SH-SY5Y (cell line): Measurements from ENCODE around the gene LRCH1.
A peak's percentile ranks its signal among the peaks of the same experiment; 100 is the strongest.

Source experiments
- GATA2 ChIP-seq: IDR thresholded peaks from 2 replicates; pipeline ENCODE4 v1.6.1; 2011; ENCODE audit warnings: mild to moderate bottlenecking, low read depth, low read length
- GATA3 ChIP-seq: IDR thresholded peaks from 2 replicates; pipeline ENCODE4 v1.6.1; 2011; ENCODE audit warnings: low read depth, mild to moderate bottlenecking, low read length, moderate library complexity

Gene LRCH1

DNA sequence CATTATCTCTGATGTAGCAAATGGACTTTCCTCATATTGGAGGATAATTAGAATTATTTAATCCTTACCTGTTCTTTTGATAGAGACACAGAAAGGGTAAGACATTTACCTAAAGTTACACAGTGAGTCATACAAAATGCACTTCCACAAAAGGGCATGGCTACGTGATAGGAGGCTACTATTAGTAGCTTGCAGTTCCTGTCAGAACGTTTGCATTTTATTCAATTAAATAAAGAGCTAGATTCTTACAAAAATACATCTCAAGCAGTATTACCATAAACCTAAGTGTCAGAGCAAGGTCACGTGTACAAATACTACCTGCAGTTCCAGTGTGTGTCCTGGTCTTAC lies 123.4 kb downstream of the LRCH1 start:
- TF ChIP-seq GATA2, result no peak
- TF ChIP-seq GATA3, result no peak

DNA sequence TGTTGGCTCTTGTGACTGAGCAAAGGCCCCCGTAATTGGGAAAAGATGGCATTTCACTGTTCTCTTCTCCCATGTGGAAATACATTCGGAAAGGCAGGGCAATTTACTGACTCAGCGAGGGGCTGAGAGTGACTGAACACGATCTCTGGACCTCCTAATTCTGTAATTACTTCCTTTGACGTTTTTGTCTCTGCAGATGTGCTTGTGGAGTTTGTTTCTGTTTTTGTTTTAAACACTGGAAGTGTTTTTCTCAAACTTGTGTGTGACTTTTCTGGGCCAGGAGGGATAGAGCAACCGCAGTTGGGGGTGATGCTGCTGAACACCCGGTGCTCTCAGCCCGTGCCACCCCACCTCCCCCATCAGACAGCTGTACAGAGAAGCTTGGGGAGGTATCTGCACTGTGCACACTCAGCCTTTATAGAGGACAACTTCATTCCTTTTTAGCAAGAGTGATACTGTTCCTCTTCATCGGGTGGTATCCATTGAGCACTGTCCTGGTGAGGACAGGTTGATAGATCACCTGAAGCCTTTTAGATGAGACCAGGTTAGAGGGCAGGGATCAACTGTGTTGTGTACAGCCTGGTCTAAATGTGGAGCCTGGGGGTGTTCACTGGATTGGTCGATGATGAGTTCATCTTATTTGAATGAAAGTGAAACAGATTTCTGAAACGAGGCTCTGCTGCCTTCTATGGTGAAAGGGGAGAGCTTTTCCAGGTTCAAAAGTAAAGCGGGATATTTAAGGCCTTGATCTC lies 126.6 kb downstream of the LRCH1 start:
- no peak for TF ChIP-seq GATA3
- no peak for TF ChIP-seq GATA2

DNA sequence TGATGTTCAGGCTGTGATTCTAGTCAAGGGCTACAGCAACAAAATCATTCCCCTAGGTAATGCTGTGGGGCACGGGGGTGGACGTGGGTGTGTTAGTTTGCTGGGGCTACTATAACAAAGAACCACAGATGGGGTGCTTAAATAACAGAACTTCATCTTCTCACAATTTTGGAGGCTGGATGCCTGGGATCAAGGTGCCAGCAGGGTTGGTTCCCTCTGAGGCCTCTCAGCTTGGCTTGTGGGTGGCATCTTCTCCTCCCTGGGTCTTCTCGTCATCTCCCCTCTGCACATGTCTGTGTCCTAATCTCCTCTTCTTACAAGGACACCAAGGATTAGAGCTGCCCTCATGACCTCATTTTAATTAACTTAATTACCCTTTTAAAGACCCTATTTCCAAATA lies 129.0 kb downstream of the LRCH1 start:
- TF ChIP-seq GATA3 (no peak), GATA2 (no peak)

DNA sequence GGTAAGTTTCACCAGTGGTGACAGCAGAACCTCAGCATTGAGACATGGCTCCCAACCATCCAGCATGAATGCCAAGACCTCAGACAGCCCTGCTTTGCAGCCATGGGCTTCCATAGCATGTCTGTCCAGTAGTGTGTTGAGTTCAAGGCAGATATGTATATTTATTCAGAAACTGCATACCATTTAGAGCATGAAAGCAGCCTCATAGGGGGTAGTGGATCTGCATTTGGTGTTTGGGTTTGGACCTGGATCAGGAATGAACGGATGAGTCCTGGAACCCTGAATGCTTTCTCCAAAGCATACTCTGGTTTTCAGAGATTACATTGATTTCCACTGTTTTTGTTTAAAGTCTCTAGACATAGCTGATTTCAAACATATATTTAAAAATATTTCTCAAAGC lies 129.7 kb downstream of the LRCH1 start:
- no peak for TF ChIP-seq GATA2
- no peak for TF ChIP-seq GATA3

- no peak for TF ChIP-seq GATA3
- no peak for TF ChIP-seq GATA2
Observed at GRCh38 chr13:46683676-46684260, 130.8 kb downstream of the LRCH1 start.

- no peak for TF ChIP-seq GATA2
- TF ChIP-seq GATA3, result peak; percentile 29; the same call in 1 of the 2 replicates
Observed at GRCh38 chr13:46684287-46685001, 131.5 kb downstream of the LRCH1 start.

DNA sequence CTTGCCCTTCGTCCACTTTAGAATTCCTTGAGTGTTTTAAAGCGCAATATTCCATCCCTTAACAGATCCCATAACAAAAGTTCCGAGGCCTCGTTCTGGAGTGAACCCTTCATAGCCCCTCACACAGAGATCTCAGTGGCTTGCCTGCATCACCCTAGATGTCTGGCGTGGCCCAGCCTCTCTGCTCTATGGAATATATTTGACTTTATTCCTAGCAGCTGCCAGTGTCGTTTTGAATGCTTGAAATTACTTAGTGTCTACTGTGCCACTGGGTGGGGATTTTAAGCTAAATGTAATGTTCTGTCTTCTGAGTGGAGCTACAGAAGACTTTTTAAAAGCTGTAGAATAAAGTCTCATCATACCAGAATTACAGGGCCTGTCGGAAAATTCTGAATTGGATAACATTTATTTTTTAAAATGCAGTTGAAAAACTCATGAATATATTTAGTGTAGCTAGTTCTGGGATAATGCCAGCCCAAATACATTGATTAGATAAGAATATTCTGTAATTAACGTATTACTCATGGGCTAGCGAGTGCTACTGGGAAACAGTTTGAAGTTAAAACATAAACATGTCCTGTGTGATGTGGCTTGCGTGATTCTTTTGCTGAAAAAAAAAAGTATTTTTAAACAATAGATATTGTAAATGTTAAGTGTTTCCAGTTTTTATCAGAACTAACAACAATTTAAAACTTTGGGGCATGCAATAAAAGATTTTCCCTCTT lies 132.2 kb downstream of the LRCH1 start:
- TF ChIP-seq GATA2 (no peak), GATA3 (peak; percentile 67)

GRCh38 chr13:46686171-46686570 lies 133.2 kb downstream of the LRCH1 start:
- TF ChIP-seq GATA3, result no peak
- no peak for TF ChIP-seq GATA2

- TF ChIP-seq GATA2 (no peak), GATA3 (no peak)
Observed at GRCh38 chr13:46687810-46688209, 134.8 kb downstream of the LRCH1 start.

DNA sequence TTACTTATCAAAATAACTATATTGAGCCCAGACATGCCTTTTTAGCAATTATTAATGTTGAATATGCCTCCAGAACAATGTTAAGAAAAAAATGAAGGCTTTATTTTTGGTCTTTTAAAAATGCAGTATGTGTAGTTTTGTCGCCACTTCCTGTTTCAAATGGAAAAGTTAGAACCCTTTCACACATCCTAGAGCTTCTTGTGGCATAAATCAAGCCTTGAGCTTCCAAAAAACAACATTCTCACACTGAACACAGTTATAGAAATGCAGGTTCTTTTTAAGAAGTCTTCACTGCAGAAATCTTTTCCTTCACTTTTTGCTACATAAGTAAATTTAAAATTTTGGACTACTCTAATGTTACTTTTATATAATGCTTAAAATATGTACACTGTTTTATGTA lies 135.3 kb downstream of the LRCH1 start:
- TF ChIP-seq GATA3 (no peak), GATA2 (no peak)

DNA sequence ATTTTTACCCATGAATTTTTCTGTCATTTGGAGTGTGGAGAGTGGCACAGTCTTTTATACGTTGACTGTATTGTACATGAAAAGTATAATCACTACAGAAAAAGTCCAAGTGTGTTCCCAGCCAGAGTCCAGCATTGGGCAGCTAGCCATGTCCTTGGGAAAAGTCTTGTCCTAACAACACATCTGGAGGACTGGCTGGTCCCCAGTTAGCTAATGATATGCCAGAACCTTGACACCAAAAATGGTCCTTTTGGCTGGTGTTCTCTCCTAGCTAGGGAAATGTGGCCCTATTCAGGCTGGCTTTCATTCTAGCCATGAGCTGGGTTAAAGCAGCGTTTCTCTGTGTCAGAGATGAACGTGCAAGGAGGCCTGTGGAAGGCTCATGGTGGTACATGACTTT lies 145.0 kb downstream of the LRCH1 start:
- TF ChIP-seq GATA3 (no peak), GATA2 (no peak)

DNA sequence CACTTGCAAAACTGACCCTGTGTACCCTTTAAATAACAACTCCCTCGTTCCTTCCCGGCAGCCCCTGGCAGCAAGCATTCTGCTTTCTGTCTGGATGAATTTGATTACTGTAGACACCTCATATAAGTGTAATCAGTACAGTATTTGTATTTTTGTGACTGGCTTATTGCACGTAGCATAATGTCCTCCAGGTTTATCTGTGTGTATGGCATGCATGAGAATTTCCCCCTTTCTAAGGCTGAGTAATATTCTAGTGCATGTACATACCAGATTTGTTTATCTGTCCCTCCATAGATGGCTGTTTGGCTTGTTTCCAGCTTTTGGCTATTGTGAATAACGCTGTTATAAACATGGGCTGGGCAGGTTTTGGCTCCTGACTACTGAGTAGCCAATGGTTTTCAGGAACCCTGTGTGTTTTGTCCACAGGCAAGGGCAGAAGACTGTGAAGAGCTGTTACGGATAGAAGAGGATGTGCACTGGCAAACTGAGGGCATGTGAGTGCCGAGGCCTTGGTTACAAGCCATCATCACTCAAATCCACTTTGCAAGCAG lies 146.0 kb downstream of the LRCH1 start:
- TF ChIP-seq GATA2 (no peak), GATA3 (no peak)

DNA sequence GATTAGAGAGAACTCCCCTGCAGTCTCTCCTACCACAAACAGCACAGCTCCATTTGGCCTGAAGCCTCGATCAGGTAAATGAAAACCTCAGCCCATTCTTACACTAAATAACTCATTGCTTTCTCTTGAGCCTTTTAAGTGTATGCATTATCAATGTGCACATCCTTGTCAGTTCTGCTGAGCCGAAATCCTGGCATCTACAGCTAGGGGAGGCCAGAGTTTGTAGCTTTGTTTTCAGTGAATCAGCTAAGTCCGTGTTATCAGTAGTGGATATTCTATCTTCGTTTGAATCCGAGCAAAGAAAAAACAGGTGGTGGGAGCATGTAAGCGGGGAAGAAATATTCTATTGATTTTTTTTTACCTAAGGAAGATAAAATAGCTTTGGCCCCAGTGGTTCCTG lies 159.6 kb downstream of the LRCH1 start:
- TF ChIP-seq GATA2 (no peak), GATA3 (no peak)

DNA sequence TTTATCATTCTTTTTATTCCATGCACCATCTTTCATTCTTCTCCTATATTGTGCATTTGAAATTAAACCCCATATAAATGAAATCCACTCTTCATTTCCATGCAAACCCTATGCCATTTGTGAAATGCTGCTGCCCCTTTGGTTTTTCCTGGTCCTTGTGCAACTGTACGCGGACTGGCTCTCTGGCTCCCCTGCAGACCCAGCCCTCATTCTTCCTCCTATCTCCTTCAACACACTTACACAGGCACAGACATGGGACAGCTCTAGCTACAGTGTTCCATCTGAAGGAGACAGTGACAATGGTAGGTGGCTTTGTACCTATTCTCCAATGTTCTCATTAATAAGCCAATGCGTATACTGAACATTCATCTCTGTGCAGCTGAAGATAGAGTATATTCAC lies 162.4 kb downstream of the LRCH1 start:
- no peak for TF ChIP-seq GATA3
- no peak for TF ChIP-seq GATA2
